Renal cortex interstitium (tissue), 11 donors: ENCODE measurements around the gene TBC1D22A. TPM values are rescaled to one million over a fixed set of nuclear protein-coding genes. Genes with fewer than 3 reads are reported as not detected.
"Not testable (repeated sequence)": the region's sequence is repeated elsewhere in the genome, so short reads cannot be mapped to it uniquely, and the experiment has no call there.

ENCODE experiments used
- DNase-seq, 11 donors: peaks; one replicate each; pipeline ENCODE4 v3.0.0-alpha.2; 2013; ENCODE audit warnings: low read depth in 9 of 11, low spot score in 4 of 11; ENCODE audit errors: extremely low read depth in 1 of 11
- polyA plus RNA-seq, 3 donors: library from polyadenylated mRNA; unstranded; fragments of 120-200 nt; gene quantifications; one replicate each; pipeline ENCODE4 v1.2.1, GENCODE V29; 2013; ENCODE audit not compliant: insufficient read length in 3 of 3

TBC1D22A gene
- polyA plus RNA-seq, 3 donors = 16.1 to 19.0 (median 19.0) TPM

DNA sequence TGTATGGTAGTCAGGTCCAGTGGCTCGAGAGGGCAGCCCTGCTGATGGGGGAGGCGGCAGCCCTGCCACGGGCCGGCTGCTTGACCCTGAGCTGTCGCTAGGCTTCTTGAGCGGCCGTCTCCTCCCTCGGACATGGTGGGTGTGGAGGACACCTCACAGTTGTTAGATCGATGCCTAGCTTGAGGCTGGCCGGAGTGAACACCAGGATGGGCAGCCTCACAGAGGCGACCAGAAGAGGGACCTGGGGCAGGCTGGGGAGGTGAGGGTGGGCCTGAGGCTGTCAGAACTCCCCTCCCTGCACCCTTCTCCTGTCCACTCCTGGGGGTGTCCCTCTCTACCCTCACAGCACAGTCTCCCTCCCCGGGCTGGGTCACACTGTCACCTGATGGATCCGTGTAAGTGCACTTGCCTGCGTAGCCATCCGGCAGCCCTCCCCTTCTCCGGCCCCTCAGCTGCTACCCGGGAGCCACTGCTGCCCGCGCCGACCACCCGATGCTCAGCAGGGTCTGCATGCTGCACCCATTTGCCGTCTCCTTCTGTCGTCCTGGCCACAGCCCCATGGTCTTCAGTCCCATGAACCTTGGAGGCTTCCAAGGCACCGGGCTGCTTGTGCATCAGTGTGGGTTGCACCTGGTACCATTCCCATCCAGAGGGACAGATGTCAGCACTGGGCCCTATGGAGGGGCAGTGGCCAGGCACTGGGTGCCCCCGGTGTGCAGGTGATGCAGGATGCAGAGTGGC is 394.1 kb downstream of the TBC1D22A start:
- DNase-seq = no peak

- DNase-seq = no peak
These were observed 394.6 kb downstream of the TBC1D22A start for GRCh38 chr22:47157093-47157420.

DNA sequence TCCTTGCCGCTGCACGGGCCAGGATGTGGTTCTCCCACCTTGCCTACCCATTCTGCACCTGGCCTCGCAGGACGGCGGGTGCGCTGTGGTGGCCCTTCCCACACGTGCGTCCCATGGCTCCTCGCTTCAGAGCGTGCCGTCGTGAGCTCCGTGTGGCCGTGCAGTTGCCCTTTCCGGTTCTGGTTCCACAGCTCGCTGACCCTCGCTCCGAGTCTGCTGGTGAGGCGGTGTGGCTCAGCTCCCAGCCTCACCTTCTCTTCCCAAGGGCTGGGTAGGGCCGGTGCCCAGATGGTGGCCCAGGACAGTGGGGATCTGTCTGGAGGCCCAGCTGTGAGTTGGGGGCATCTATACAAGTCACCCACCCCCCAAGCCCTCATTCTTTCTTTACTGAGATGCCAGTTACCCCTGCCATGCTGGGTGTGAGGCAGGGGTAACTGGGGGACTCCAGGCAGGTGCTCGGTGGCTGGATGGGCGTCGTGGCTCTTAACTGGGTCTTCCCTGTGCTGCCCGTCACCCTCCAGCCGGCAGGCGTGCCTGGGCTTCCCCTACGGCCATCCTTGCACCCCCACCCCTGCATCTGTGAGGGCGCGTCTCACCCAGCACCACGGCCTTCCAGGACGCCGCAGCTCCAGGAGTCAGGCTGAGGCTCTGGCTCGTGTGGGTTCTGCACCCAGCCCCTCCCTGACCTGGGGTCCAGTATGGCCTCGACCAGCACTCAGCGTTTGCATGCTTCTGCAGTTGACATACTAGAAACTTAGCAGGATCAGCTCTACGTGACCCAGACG is 395.2 kb downstream of the TBC1D22A start:
- DNase-seq = no peak

DNA sequence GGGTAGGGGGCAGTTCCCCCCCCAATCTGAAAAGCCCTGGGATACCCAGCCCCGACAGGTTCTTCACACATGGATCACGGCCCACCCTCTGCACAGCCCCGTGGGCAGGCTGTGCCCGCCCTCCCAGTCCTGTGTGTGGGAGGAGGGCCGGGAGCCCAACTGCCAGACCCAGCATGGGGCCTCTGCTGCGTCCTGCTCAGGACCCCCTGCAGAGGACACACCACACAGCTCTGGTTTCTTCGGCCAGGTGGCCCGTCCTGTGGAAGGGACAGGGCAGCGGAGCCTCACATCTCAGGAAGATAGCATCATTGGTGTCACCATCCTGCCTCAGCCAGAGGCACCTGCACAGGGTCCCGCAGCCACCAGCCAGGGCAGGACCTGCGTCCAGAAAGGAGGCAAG is 396.0 kb downstream of the TBC1D22A start:
- DNase-seq = no peak

- no peak for DNase-seq
These were observed 397.1 kb downstream of the TBC1D22A start for GRCh38 chr22:47159592-47159991.

GRCh38 chr22:47160141-47160541 is 397.7 kb downstream of the TBC1D22A start:
- no peak for DNase-seq

DNA sequence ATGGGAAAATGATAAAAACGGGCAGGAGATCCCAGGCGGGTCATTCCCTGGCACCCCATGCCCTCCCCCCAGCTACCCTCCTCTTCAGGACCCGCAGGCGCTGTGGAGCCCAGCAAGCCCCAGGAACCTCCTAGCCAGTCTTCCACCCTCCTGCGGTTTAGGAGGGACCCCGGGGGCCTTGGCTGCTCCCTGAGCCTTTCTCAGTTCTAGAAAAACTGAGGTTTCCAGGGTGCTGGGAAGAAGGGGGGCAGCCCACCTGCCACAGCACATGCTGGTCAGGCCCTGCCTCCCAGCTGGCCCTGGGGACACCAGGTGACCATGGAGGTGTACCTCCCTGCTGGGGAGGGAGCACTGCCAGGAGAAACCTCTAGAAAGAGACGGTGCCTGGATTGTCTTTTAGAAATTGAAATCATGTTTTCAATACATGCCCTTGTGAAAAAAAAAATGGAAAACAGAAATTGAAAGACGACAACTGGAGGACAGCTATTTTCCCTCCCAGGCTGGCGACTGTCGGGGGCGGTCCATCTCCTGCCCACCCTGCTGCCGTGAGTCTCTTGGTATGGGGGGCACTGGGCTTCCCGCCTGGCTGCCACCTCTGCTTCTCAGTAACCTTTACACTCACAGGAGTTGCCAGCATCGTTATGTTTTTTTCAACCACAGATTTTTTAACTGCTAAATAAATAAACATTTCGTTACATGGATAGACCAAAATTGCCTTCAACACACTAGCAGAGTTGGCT is 398.5 kb downstream of the TBC1D22A start:
- no peak for DNase-seq

DNA sequence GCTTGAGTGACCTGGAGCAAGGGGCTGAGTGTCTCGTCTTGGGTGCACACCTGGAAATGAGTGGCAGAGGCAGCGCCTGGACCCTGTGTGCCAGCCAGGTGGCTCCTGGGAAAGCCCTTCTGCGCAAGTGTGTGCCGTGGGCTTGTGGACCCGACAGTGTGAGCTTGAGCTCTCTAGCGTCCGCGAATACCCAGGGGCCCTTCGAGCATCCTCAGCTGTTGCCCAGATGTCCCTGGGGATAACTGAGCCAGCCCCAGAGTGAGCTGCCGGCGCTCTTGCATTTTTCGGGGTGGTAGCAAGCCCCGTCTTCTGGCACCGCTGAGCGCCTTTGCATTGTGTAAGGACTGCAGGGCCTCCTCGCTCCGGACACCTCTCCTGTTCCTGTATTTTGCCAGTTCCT is 399.2 kb downstream of the TBC1D22A start:
- no peak for DNase-seq

DNA sequence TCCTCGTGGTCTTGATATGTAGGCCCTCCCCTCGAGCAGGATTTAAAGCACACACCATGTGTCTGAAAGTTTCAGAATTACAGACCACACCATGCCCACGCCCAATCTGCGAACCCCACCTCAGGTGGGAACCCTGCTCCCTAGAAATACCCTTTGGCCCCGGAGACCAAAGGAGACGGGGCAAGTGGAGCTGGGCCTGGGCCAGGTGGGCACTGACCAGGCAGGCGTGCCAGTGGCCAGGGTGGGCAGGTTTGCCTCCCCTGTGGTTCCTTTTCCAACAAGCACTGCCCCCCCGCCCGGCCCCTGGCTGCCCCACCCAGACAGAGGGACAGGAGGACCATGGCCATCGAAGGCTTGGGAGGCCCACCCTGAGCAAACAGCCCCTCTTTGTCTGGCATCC is 400.4 kb downstream of the TBC1D22A start:
- no peak for DNase-seq

DNA sequence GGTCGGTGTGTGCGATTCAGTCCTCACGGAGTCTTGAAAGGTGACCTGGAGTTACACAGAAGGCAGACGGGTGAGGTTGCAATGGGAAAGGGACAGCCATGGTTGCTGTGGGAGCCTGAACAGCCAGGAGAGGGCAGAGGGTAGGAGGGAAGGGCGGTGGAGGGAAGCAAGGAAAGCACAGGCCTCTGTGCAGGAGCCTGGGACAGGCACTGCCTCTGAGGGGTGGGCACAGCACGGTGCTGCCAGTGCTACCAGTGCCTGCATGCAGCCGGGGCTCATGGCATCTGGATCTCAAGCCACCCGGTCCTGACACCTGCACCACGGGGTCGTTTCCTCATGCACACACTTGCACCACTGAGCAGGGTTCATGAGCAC is 401.0 kb downstream of the TBC1D22A start:
- DNase-seq = no peak

DNA sequence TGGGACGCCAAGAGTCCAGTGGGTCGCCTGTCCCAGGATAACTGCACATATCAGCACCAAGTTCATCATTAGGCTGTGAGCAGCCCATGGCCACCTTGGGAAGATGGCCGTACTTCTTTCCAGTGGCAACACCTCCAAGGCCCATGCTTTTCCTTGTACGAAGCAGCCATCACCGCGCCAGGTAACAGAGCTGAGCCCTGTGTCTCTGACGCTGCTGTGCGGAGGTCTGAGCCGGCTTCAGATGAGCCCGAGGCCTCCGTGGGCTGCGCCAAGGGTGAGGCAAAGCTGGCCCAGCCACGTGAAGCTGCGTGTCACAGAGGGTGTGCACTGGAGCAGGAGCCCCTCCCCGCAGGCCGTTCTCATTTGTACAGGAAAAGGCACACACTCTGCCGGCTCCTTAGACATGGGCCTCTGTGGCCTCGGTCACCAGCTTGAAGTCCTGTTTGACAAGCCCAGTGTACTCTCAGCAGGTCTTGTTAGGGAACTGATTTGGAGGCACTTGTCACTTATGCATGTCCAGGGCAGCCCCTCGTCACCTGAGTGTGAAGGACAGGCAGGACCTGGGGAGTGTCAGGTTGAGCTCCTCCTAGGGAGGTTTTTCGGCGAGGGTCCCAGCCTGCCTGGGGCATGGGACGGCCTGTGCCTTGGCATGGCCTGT is 401.5 kb downstream of the TBC1D22A start:
- DNase-seq = no peak

DNA sequence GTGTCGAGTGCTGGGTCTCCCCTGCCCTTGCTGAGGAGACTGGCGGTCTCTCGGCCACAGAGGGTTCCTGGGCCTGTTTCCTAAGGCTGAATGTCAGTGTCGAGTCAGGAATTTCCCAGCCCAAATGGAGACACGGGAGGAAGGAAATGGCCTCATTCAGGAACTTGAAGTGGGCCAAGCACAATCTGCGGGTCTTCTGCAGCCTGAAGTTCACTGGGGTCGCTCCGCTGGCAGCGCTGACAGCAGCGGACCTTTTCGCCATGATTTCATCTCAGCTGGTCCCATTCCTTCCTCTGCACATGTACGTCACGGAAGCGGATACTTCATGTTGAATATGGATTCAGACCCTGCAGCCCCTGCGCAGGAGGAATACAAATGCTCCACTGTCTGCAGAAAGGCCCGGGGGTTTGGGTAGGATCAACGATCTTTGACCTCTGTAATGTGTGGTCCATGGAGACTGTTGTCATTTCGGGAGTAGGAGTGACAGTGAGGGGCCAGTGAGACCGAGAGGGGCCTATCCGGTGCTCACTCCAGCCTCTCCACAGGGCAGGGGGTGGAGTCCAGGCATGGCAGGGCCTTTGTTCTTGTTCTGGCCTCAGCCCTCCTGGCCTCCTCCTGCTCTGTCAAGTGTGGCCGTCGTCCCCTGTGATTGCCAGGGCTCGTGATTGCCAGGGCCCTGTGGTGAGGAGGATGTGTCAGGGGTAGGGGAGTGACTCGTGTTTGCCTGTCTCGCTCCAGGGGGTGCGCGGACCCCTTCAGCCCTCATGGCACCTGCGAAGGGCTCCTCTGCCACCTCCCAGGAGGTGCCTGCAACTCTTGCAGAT is 402.3 kb downstream of the TBC1D22A start:
- no peak for DNase-seq

GRCh38 chr22:47165338-47166032 is 403.0 kb downstream of the TBC1D22A start:
- DNase-seq = no peak

- no peak for DNase-seq
These were observed 403.6 kb downstream of the TBC1D22A start for GRCh38 chr22:47166033-47166404.

GRCh38 chr22:47166446-47167016 is 404.1 kb downstream of the TBC1D22A start:
- DNase-seq = no peak

GRCh38 chr22:47167056-47167455 is 404.6 kb downstream of the TBC1D22A start:
- DNase-seq = no peak

GRCh38 chr22:47167921-47168320 is 405.5 kb downstream of the TBC1D22A start:
- not testable (repeated sequence) for DNase-seq

GRCh38 chr22:47168441-47168840 is 406.0 kb downstream of the TBC1D22A start:
- DNase-seq = no peak
